Transverse colon (tissue), 3 donors: ENCODE measurements around the gene ADAM17.

Source experiments
- POLR2A ChIP-seq: fragments of 450-650 bp; IDR thresholded peaks from one replicate; pipeline ENCODE4 v1.6.1; 2016; ENCODE audit warnings: antibody characterized with exemption, mild to moderate bottlenecking, moderate library complexity
- TF ChIP-seq, protein P1 (sequence below), 5 experiments: fragments of 200-600 bp in 3 of 5; fragments of 450-650 bp in 2 of 5; sonication (generic) in 3 of 5; IDR thresholded peaks; 1 replicate in 2 of 5; 2 replicates in 3 of 5; pipeline ENCODE4 v1.5.1; 2016 to 2017; ENCODE audit warnings: antibody characterized with exemption in 5 of 5, inconsistent platforms in 3 of 5, mild to moderate bottlenecking in 2 of 5, moderate library complexity in 1 of 5

- TF ChIP-seq, protein P1, sequence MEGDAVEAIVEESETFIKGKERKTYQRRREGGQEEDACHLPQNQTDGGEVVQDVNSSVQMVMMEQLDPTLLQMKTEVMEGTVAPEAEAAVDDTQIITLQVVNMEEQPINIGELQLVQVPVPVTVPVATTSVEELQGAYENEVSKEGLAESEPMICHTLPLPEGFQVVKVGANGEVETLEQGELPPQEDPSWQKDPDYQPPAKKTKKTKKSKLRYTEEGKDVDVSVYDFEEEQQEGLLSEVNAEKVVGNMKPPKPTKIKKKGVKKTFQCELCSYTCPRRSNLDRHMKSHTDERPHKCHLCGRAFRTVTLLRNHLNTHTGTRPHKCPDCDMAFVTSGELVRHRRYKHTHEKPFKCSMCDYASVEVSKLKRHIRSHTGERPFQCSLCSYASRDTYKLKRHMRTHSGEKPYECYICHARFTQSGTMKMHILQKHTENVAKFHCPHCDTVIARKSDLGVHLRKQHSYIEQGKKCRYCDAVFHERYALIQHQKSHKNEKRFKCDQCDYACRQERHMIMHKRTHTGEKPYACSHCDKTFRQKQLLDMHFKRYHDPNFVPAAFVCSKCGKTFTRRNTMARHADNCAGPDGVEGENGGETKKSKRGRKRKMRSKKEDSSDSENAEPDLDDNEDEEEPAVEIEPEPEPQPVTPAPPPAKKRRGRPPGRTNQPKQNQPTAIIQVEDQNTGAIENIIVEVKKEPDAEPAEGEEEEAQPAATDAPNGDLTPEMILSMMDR (IDR thresholded peaks at IDR 0.05), result no peak
- TF ChIP-seq POLR2A, result no peak
Observed at GRCh38 chr2:9585486-9585885, 29.9 kb upstream of the ADAM17 start.
